Left renal pelvis (tissue), 4 donors: ENCODE results near the gene CCDC170. TPM values are rescaled to one million over a fixed set of nuclear protein-coding genes. Genes with fewer than 3 reads are reported as not detected.
A peak's percentile ranks its signal among the peaks of the same experiment; 100 is the strongest.
"Not testable (repeated sequence)": the region's sequence is repeated elsewhere in the genome, so short reads cannot be mapped to it uniquely, and the experiment has no call there.

Experiments used
- DNase-seq, 4 donors: peaks; one replicate each; pipeline ENCODE4 v3.0.0-alpha.2; 2013; ENCODE audit warnings: low read depth in 4 of 4, low spot score in 3 of 4
- polyA plus RNA-seq, 4 donors: library from polyadenylated mRNA; unstranded; fragments of 120-200 nt; gene quantifications; one replicate each; pipeline ENCODE4 v1.2.1, GENCODE V29; 2013; ENCODE audit not compliant: insufficient read length in 4 of 4

CCDC170 gene
- 1 to 10 TPM; 1.4 to 4.3 (median 2.6) TPM for polyA plus RNA-seq

GRCh38 chr6:151493804-151494234 is at the start of gene CCDC170:
TSS of gene CCDC170 (plus strand) at chr6:151494017. CDS start at chr6:151494129, 112 bp downstream.
- DNase-seq = peak in 2 of 4 donors; percentile 25 to 44

GRCh38 chr6:151445482-151445881 is 48.3 kb upstream of the CCDC170 start:
- no peak for DNase-seq

DNA sequence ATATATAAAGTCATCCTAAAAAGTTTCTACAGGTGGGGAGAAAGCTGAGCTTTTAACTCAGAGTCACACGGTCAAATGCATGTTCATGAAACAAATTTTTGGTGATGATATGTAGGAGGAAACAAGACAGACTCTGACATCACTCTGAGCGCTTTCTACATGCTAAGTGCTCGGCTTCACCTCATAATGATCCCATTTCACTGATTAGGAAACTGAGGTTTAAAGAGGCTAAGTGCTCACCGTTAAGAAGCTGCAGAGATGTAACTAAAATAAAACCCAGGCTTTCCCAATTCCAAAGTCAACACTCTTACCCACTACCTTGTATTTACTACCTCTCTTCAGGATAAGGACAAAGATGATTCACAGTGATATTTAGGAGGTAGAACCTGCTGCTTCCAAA is 46.6 kb upstream of the CCDC170 start:
- DNase-seq = no peak

- no peak for DNase-seq
Measured at GRCh38 chr6:151448623-151449022, 45.2 kb upstream of the CCDC170 start.

- DNase-seq = not testable (repeated sequence)
Measured at GRCh38 chr6:151450928-151451327, 42.9 kb upstream of the CCDC170 start.

- DNase-seq = no peak
Measured at GRCh38 chr6:151451417-151451949, 42.3 kb upstream of the CCDC170 start.

GRCh38 chr6:151451950-151452749 is 41.7 kb upstream of the CCDC170 start, which contains the start of gene RMND1:
TSS of gene RMND1 (minus strand) at chr6:151452126. CDS start at chr6:151445811, 6,315 bp downstream.
- DNase-seq = peak; percentile 98 to 100 (median 99)

GRCh38 chr6:151452750-151453427 is 40.9 kb upstream of the CCDC170 start:
- DNase-seq = no peak

DNA sequence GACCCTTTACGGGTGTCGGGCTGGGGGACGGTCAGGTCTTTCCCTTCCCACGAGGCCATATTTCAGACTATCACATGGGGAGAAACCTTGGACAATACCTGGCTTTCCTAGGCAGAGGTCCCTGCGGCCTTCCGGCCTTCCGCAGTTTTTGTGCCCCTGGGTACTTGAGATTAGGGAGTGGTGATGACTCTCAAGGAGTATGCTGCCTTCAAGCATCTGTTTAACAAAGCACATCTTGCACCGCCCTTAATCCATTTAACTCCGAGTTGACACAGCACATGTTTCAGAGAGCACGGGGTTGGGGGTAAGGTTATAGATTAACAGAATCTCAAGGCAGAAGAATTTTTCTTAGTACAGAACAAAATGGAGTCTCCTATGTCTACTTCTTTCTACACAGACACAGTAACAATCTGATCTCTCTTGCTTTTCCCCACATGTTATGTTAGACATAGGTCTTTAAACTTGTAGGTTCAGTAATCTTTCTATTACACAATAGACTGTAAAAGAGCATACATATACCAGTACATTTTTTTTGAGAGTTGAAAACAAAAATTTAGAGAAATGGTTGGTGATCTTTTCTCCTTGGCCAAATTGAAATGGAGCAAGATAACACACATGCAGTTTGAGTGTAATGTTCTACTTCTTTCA is 37.9 kb upstream of the CCDC170 start:
- DNase-seq = not testable (repeated sequence)

GRCh38 chr6:151461673-151462072 is 32.1 kb upstream of the CCDC170 start:
- DNase-seq = no peak

DNA sequence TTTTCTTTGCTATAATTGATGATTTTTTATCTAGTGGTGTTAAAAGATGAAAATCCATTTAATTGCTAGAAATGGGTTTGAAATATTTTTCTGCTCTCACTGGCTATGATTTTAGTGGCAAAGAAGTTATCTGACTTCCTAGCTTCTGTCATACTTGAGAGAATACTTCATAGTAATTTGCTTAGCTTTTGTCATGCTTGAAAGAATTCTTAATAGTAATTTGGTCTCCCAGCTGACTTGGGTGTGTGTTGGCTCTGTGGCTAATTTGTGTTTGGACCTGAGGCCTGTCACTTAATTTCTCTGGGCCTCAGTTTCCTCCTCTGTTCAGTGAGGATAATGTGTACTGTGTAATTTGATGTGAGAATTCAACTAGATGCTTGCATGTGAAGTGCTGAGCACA is 29.1 kb upstream of the CCDC170 start:
- DNase-seq = no peak

DNA sequence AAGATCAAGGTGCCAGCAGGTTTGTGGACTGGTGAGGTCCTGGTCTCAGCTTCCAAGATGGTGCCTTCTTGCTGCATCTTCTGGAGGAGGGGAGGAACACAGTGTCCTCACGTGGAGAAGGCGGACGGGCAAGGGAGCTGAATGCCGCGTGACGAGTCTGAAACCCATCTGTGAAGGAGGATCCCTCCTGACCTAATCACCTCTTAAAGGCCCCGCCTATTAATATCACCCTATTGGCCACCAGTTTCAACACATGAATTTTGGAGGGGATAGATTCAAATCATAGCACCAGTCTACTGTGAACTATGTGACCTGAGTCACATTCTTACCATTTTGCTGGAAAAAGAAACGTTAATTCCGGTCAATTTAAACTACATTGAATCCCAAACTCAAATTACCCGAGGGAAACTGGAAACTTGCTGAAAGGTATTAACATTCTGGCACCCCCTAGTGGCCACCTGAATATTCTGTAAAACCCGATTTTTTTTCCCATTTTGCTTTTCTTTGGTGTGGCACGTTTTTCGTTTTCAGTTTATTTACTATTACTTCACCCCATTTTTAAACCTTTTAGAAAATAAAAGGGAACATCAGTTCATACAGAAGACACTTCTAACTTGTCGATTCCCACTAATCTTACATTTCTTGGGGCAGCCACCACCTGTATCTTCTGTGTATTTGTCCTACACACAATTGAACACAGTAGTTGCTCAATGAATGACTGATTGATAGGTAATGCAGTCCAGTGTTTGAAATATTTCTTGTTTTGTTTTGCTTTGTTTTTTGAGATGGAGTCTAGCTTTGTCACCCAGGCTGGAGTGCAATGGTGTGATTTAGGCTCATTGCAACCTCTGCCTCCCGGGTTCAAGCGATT is 17.9 kb upstream of the CCDC170 start:
- no peak for DNase-seq

GRCh38 chr6:151477726-151478125 is 16.1 kb upstream of the CCDC170 start:
- DNase-seq = no peak

GRCh38 chr6:151478670-151479069 is 15.1 kb upstream of the CCDC170 start:
- no peak for DNase-seq

- DNase-seq = no peak
Measured at GRCh38 chr6:151481786-151482185, 12.0 kb upstream of the CCDC170 start.

GRCh38 chr6:151482290-151482689 is 11.5 kb upstream of the CCDC170 start:
- DNase-seq = peak in 2 of 4 donors; percentile 38 to 43

GRCh38 chr6:151483994-151484393 is 9.8 kb upstream of the CCDC170 start:
- no peak for DNase-seq

GRCh38 chr6:151488226-151488625 is 5.6 kb upstream of the CCDC170 start:
- no peak for DNase-seq

DNA sequence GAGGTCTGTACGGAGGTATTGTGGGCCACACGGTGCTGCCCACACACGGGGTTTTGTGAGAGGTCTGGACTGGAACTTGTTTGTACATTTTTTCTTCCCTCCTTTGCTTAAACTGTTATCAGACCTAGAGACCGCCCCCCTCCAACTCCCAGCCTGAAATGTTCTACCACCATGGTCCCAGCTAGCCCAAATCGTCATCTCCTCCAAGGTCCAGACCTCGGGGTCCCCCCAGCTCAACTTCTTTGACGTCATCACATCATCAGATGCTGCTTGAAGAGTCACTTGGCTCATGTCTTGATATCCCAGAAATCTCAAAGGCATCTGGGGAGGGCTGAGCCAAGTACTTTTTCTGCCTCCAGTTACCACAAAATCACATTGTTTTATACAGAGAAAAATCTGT is 2.8 kb upstream of the CCDC170 start:
- no peak for DNase-seq
